H1 (cell line): ENCODE measurements around the gene SMIM28. TPM values are rescaled to one million over a fixed set of nuclear protein-coding genes. Genes with fewer than 3 reads are reported as not detected.

Source experiments
- CTCF ChIA-PET: fragments of 300-600 bp; sonication (Branson Sonifier 250); formaldehyde crosslinking; loops from one replicate; lab custom pipeline; 2021; ENCODE audit not compliant: partially characterized antibody; lab: Charles Lee
- POLR2A ChIA-PET: fragments of 300-600 bp; sonication (Branson Sonifier 250); formaldehyde crosslinking; loops from one replicate; lab custom pipeline; 2021; ENCODE audit warnings: inconsistent platforms; ENCODE audit not compliant: partially characterized antibody; lab: Charles Lee
- DNase-seq, 2 experiments: peaks; one replicate each; pipeline versions ENCODE4 v3.0.0 to v3.0.0-alpha.2; 2010 to 2022; ENCODE audit warnings: low spot score in 2 of 2, low read depth in 1 of 2, mixed read lengths in 1 of 2
- FAIRE-seq: peaks from 2 replicates; lab custom pipeline; 2011; peaks lifted over from hg19 to GRCh38; lab: Jason Lieb, UNC
- H2AFZ ChIP-seq: 2 replicates; pipeline ENCODE4 v1.8.1; 2012; ENCODE audit warnings: low read length, inconsistent platforms
- H2AK5ac ChIP-seq: 2 replicates; pipeline ENCODE4 v1.6.1; 2013; ENCODE audit warnings: low read depth, low read length
- H2BK120ac ChIP-seq: replicated peaks from 2 replicates; pipeline ENCODE3; 2013; ENCODE audit warnings: low read depth, low read length, inconsistent platforms
- H2BK12ac ChIP-seq: 2 replicates; pipeline ENCODE4 v1.6.1; 2013; ENCODE audit warnings: low read depth, low read length
- H2BK15ac ChIP-seq: 2 replicates; pipeline ENCODE4 v1.6.1; 2013; ENCODE audit warnings: low read length
- H2BK20ac ChIP-seq: 2 replicates; pipeline ENCODE4 v1.6.1; 2013; ENCODE audit warnings: low read length
- H2BK5ac ChIP-seq: 2 replicates; pipeline ENCODE4 v1.6.1; 2013; ENCODE audit warnings: low read depth, low read length
- H3K14ac ChIP-seq: 2 replicates; pipeline ENCODE4 v1.6.1; 2013; ENCODE audit warnings: inconsistent platforms; ENCODE audit not compliant: insufficient read length
- H3K18ac ChIP-seq: 2 replicates; pipeline ENCODE4 v1.6.1; 2013; ENCODE audit warnings: low read length; ENCODE audit errors: extremely low read depth
- H3K23ac ChIP-seq: 2 replicates; pipeline ENCODE4 v1.6.1; 2013; ENCODE audit warnings: inconsistent platforms; ENCODE audit not compliant: insufficient read length
- H3K23me2 ChIP-seq: 2 replicates; pipeline ENCODE4 v1.6.1; 2013; ENCODE audit warnings: low read depth, low read length
- H3K27ac ChIP-seq: 2 replicates; pipeline ENCODE4 v1.6.1; 2011; ENCODE audit warnings: low read depth, low read length, inconsistent platforms
- H3K27me3 ChIP-seq, 4 experiments: replicated peaks in 1 of 4; 1 replicate in 1 of 4; 2 replicates in 3 of 4; pipeline versions ENCODE4 v1.6.1 to v1.8.1; 2011 to 2013; ENCODE audit warnings: low read length in 3 of 4, mild to moderate bottlenecking in 3 of 4, inconsistent platforms in 2 of 4, mixed read lengths in 2 of 4, moderate library complexity in 1 of 4; ENCODE audit not compliant: control insufficient read depth in 3 of 4, insufficient read depth in 3 of 4; ENCODE audit errors: extremely low read depth in 1 of 4
- H3K36me3 ChIP-seq, 4 experiments: 2 replicates each; pipeline versions ENCODE4 v1.6.1 to v1.8.1; 2011 to 2013; ENCODE audit warnings: mild to moderate bottlenecking in 4 of 4, low read length in 3 of 4, moderate library complexity in 2 of 4, control low read depth in 1 of 4, inconsistent platforms in 1 of 4; ENCODE audit not compliant: insufficient read depth in 4 of 4, control insufficient read depth in 2 of 4
- H3K4ac ChIP-seq: replicated peaks from 2 replicates; pipeline ENCODE3; 2013; ENCODE audit warnings: low read length, low read depth, mixed read lengths, inconsistent platforms; ENCODE audit not compliant: insufficient read length
- H3K4me1 ChIP-seq, 4 experiments: replicated peaks in 1 of 4; 1 replicate in 1 of 4; 2 replicates in 3 of 4; pipeline versions ENCODE4 v1.6.1 to v1.8.1; 2011 to 2013; ENCODE audit warnings: low read length in 3 of 4, inconsistent platforms in 2 of 4, mixed read lengths in 1 of 4; ENCODE audit not compliant: insufficient read depth in 4 of 4, control insufficient read depth in 3 of 4
- H3K4me2 ChIP-seq, 2 experiments: 2 replicates each; pipeline versions ENCODE4 v1.6.1 to v1.8.1; 2011 to 2013; ENCODE audit warnings: low read depth in 2 of 2, low read length in 2 of 2, control low read depth in 1 of 2, inconsistent platforms in 1 of 2, mild to moderate bottlenecking in 1 of 2; ENCODE audit not compliant: insufficient read depth in 1 of 2
- H3K4me3 ChIP-seq, 4 experiments: fragments of 200-600, 300-600 bp in 1 of 4; sonication (generic), shearing (Covaris generic), sonication (Bioruptor Twin) in 1 of 4; 2 replicates each; pipeline versions ENCODE4 v1.5.1 to v1.8.1; 2011 to 2016; ENCODE audit warnings: low read length in 4 of 4, low read depth in 3 of 4, control low read depth in 2 of 4, inconsistent platforms in 2 of 4, mild to moderate bottlenecking in 2 of 4, mixed read lengths in 1 of 4, moderate library complexity in 1 of 4; ENCODE audit not compliant: insufficient read depth in 2 of 4; ENCODE audit errors: extremely low read depth in 1 of 4
- H3K56ac ChIP-seq: replicated peaks from 2 replicates; pipeline ENCODE3; 2013; ENCODE audit warnings: low read depth, mild to moderate bottlenecking, mixed read lengths, low read length, inconsistent platforms; ENCODE audit not compliant: insufficient read length
- H3K79me1 ChIP-seq: 2 replicates; pipeline ENCODE4 v1.6.1; 2013; ENCODE audit warnings: low read depth, low read length, control low read depth
- H3K79me2 ChIP-seq, 2 experiments: 2 replicates each; pipeline versions ENCODE4 v1.6.1 to v1.8.1; 2012 to 2013; ENCODE audit warnings: low read length in 2 of 2, mild to moderate bottlenecking in 2 of 2, inconsistent platforms in 1 of 2; ENCODE audit not compliant: insufficient read depth in 2 of 2, control insufficient read depth in 1 of 2
- H3K9ac ChIP-seq, 4 experiments: replicated peaks in 1 of 4; 1 replicate in 1 of 4; 2 replicates in 3 of 4; pipeline versions ENCODE4 v1.6.1 to v1.8.1; 2011 to 2013; ENCODE audit warnings: low read depth in 3 of 4, low read length in 3 of 4, control low read depth in 2 of 4, mild to moderate bottlenecking in 2 of 4, moderate library complexity in 2 of 4, inconsistent platforms in 1 of 4; ENCODE audit errors: extremely low read depth in 1 of 4
- H3K9me3 ChIP-seq, 2 experiments: 2 replicates each; pipeline versions ENCODE4 v1.6.1 to v1.8.1; 2012 to 2013; ENCODE audit warnings: mild to moderate bottlenecking in 2 of 2, moderate library complexity in 2 of 2, control low read depth in 1 of 2, inconsistent platforms in 1 of 2, low read depth in 1 of 2, low read length in 1 of 2, mixed read lengths in 1 of 2; ENCODE audit not compliant: insufficient read depth in 2 of 2
- H4K20me1 ChIP-seq, 2 experiments: replicated peaks in 1 of 2; 2 replicates each; pipeline versions ENCODE3 to v1.8.1; 2011 to 2013; ENCODE audit warnings: inconsistent platforms in 2 of 2, low read length in 2 of 2, mild to moderate bottlenecking in 1 of 2; ENCODE audit not compliant: insufficient read depth in 2 of 2, control insufficient read depth in 1 of 2
- H4K5ac ChIP-seq: 2 replicates; pipeline ENCODE4 v1.6.1; 2013; ENCODE audit warnings: low read length, low read depth, mixed read lengths, inconsistent platforms; ENCODE audit not compliant: insufficient read length
- H4K8ac ChIP-seq: 2 replicates; pipeline ENCODE4 v1.8.0; 2013; ENCODE audit warnings: mild to moderate bottlenecking, moderate library complexity, low read length, inconsistent platforms; ENCODE audit not compliant: insufficient read depth; ENCODE audit errors: extremely low read depth
- H4K91ac ChIP-seq: replicated peaks from 2 replicates; pipeline ENCODE3; 2013; ENCODE audit warnings: low read length, mixed read lengths, inconsistent platforms; ENCODE audit not compliant: insufficient read length
- BACH1 ChIP-seq: IDR thresholded peaks from 2 replicates; pipeline ENCODE4 v1.6.1; 2012; ENCODE audit warnings: low read length, improper control_type of control experiment
- CTCF ChIP-seq, 3 experiments: IDR thresholded peaks; 1 replicate in 2 of 3; 2 replicates in 1 of 3; pipeline versions ENCODE4 v1.5.1 to v1.6.1; 2011; ENCODE audit warnings: low read length in 3 of 3, mild to moderate bottlenecking in 3 of 3, inconsistent platforms in 2 of 3, low read depth in 1 of 3, moderate library complexity in 1 of 3; ENCODE audit not compliant: insufficient read depth in 1 of 3; ENCODE audit errors: control extremely low read depth in 1 of 3
- RNF2 ChIP-seq: fragments of 200-900, 300-1000 bp; sonication (generic); IDR thresholded peaks from 2 replicates; pipeline ENCODE4 v1.7.1; 2016; ENCODE audit warnings: borderline replicate concordance, low read depth, mild to moderate bottlenecking, antibody characterized with exemption, low read length; ENCODE audit not compliant: poor library complexity, severe bottlenecking; ENCODE audit errors: missing control alignments
- SIN3A ChIP-seq, 2 experiments: IDR thresholded peaks in 1 of 2; conservative IDR thresholded peaks in 1 of 2; 2 replicates each; pipeline ENCODE4 v1.6.1; 2011 to 2012; ENCODE audit warnings: low read length in 2 of 2, improper control_type of control experiment in 1 of 2, low read depth in 1 of 2, mild to moderate bottlenecking in 1 of 2
- SIX5 ChIP-seq: IDR thresholded peaks from 2 replicates; pipeline ENCODE4 v1.6.1; 2011; ENCODE audit warnings: mild to moderate bottlenecking, low read depth, low read length
- WGBS, 2 experiments: shearing (Covaris generic) in 1 of 2; methylation state at CpG; one replicate each; pipeline versions ENCODE4 v1.1.6 to v1.1.7; 2013 to 2015; ENCODE audit warnings: low lambda C conversion rate in 2 of 2, mixed read lengths in 2 of 2, inconsistent platforms in 1 of 2, low coverage in 1 of 2, missing lambda C conversion rate in 1 of 2; ENCODE audit not compliant: insufficient replicate concordance in 2 of 2, insufficient coverage in 1 of 2, insufficient read length in 1 of 2; ENCODE audit errors: extremely low coverage in 1 of 2, missing lambda C conversion rate in 1 of 2; 5-methylcytosine and 5-hydroxymethylcytosine counted together
- polyA plus RNA-seq, 7 experiments: library from polyadenylated mRNA; depleted of rRNA in 3 of 7; stranded (reverse) in 5 of 7; unstranded in 2 of 7; fragments of >200 nt in 5 of 7; fragments of 200-250 nt in 2 of 7; gene quantifications; 1 replicate in 5 of 7; 2 replicates in 1 of 7; 4 replicates in 1 of 7; pipeline versions ENCODE4 v1.2.1 to v1.2.3, GENCODE V29; 2011 to 2013; ENCODE audit warnings: missing spikeins in 2 of 7, mixed read lengths in 2 of 7
- total RNA-seq: library from RNA; stranded (reverse); fragmentation: NEBNext Ultra II Directional; extraction: Animal tissue kit (Norgen Biotek cat#: 25700); gene quantifications from 2 replicates; pipeline ENCODE4 v1.2.1, GENCODE V29; 2021

The SMIM28 gene
- total and polyA plus RNA-seq, 2 of the 8 experiments (the other 6 are each of a cell fraction or from before 2014, with no cell fraction given) = not detected

- WGBS, 2 experiments = 89% methylated on average over 3 of the region's 3 CpGs; no CpG with 5 or more reads in 1 of the 2 experiments
- H2AK5ac ChIP-seq = no peak overlapping the region
- no peak overlapping the region for H3K14ac ChIP-seq
- no peak overlapping the region for H2AFZ ChIP-seq
- no peak overlapping the region for H3K27ac ChIP-seq
- no peak overlapping the region for H2BK12ac ChIP-seq
- H2BK5ac ChIP-seq = no peak overlapping the region
- no peaks in the 10 kb centered on the region; a peak in 1 of 7 replicates for H3K27me3 ChIP-seq
- H4K20me1 ChIP-seq = no peaks in the 10 kb centered on the region
- no peak overlapping the region for H3K4ac ChIP-seq
- H3K36me3 ChIP-seq = no peaks in the 10 kb centered on the region
- DNase-seq (no peak), FAIRE-seq (no peak)
- H3K9me3 ChIP-seq = no peaks in the 10 kb centered on the region
- no peak for TF ChIP-seq SIX5
- no peak for TF ChIP-seq RNF2
- no peak for TF ChIP-seq BACH1
- TF ChIP-seq SIN3A (conservative IDR thresholded peaks at IDR 0.05 in 1 of 2, IDR thresholded peaks at IDR 0.05 in 1 of 2; ENCODE audit: low read depth in 1 of 2, low read length in 2 of 2) = no peak
- no peak for TF ChIP-seq CTCF (IDR thresholded peaks at IDR 0.05; ENCODE audit: control extremely low read depth in 1 of 3, insufficient read depth in 1 of 3, low read depth in 1 of 3, low read length in 3 of 3)
- no peak overlapping the region for H3K9ac ChIP-seq
- peaks cover 6% of the 10 kb centered on the region; the same call in 1 of the 2 replicates for H3K23me2 ChIP-seq
- H3K4me3 ChIP-seq = no peak overlapping the region
- no peak overlapping the region for H2BK15ac ChIP-seq
- no peak overlapping the region for H2BK120ac ChIP-seq
- no peak overlapping the region for H4K91ac ChIP-seq
- ChIA-PET POLR2A (no interaction called here), CTCF (interaction anchor here (1.2 kb wide), 1 partner anchor 10 kb away, joined by 3 read pairs; no protein-coding TSS in a partner anchor)
- H3K4me2 ChIP-seq = no peak overlapping the region
- H3K56ac ChIP-seq = no peak overlapping the region
- H3K4me1 ChIP-seq = peaks cover 0 to 3% (median 0%) of the 10 kb centered on the region in 4 experiments; a peak in 3 of 7 replicates
- no peaks in the 10 kb centered on the region for H3K79me2 ChIP-seq
- no peak overlapping the region for H2BK20ac ChIP-seq
- H4K8ac ChIP-seq = no peak overlapping the region
- H4K5ac ChIP-seq = no peak overlapping the region
- H3K18ac ChIP-seq = no peak overlapping the region
- no peaks in the 10 kb centered on the region for H3K79me1 ChIP-seq
- H3K23ac ChIP-seq = no peak overlapping the region
Measured at GRCh38 chr6:138400326-138400725, 22.6 kb downstream of the SMIM28 start.
